Measurements from ENCODE around the gene FBXO41. TPM values are rescaled to one million over a fixed set of nuclear protein-coding genes. Genes with fewer than 3 reads are reported as not detected.

The FBXO41 gene
- total and polyA plus RNA-seq, 10 of the 15 experiments (the other 5 are each of a cell fraction or from before 2014, with no cell fraction given): 1.9 to 38.9 (median 11.3) TPM

DNA sequence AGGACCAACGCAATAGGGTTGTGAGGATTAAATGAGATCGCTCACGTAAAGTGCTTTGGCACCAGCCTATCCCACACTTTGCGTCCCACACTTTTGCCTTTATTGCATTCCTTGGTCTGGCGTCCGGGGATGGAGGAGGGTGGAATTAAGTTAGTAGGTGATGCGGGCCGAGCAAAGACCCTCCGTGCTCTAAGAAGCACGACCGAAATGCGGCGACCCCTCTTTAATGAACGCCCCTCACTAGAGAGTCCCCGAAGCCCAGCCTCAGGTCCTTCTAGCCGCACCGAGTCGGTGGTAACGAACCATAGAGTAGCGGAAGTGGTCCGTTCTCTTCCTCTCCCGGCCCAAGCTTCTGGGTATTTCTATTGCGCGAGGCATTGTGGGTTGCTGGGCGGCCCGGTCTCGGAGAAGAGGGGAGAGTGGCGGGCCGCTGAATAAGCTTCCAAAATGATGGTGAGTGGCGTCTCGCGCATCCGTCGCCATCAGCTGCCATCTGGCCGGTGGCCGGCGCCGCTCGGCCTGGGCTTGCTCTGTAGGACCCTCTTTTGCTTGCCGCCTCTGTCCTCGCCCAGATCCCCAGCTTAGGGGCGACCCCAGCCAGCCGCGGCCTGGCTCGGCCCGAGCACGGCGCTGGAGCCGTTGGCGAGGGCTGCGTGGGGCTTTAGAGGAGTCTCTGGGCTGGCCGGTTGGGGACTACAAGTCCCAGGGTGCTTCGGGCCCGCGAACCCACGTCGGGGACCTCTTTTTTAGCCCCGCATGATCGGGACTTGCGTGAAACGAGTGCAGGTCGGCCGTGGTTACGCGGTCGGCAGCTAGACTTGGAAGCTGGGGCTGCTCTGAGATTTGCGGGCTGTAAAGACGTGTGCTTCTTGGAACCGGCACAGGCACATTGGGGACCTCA is 50.1 kb downstream of the FBXO41 start, which contains the start of gene CCT7 (continued):
- peak; percentile 84 for TF ChIP-seq YY1 (IDR thresholded peaks at IDR 0.05; ENCODE audit: low read depth, low read length)
- TF ChIP-seq FOS (IDR thresholded peaks at IDR 0.05; ENCODE audit: borderline replicate concordance, extremely low read depth, insufficient read length): no peak
- TF ChIP-seq, protein P1, sequence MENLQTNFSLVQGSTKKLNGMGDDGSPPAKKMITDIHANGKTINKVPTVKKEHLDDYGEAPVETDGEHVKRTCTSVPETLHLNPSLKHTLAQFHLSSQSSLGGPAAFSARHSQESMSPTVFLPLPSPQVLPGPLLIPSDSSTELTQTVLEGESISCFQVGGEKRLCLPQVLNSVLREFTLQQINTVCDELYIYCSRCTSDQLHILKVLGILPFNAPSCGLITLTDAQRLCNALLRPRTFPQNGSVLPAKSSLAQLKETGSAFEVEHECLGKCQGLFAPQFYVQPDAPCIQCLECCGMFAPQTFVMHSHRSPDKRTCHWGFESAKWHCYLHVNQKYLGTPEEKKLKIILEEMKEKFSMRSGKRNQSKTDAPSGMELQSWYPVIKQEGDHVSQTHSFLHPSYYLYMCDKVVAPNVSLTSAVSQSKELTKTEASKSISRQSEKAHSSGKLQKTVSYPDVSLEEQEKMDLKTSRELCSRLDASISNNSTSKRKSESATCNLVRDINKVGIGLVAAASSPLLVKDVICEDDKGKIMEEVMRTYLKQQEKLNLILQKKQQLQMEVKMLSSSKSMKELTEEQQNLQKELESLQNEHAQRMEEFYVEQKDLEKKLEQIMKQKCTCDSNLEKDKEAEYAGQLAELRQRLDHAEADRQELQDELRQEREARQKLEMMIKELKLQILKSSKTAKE (IDR thresholded peaks at IDR 0.05; ENCODE audit: low read depth, poor library complexity, severe bottlenecking): no peak
- 0 out of 4 replicates have a peak, but pooled peaks of 1 of the 2 experiments have one; percentile 3 for TF ChIP-seq BHLHE40 (IDR thresholded peaks at IDR 0.05; ENCODE audit: borderline replicate concordance in 1 of 2, low read depth in 2 of 2, low read length in 1 of 2)
- TF ChIP-seq CBX5 (IDR thresholded peaks at IDR 0.05; ENCODE audit: low read depth): peak; percentile 80; the same call in 1 of the 2 replicates
- TF ChIP-seq ZNF24 (IDR thresholded peaks at IDR 0.05): no peak; the same call in 1 of the 2 replicates
- TF ChIP-seq ESRRA (IDR thresholded peaks at IDR 0.05; ENCODE audit: low read length): no peak
- TF ChIP-seq, protein P2, sequence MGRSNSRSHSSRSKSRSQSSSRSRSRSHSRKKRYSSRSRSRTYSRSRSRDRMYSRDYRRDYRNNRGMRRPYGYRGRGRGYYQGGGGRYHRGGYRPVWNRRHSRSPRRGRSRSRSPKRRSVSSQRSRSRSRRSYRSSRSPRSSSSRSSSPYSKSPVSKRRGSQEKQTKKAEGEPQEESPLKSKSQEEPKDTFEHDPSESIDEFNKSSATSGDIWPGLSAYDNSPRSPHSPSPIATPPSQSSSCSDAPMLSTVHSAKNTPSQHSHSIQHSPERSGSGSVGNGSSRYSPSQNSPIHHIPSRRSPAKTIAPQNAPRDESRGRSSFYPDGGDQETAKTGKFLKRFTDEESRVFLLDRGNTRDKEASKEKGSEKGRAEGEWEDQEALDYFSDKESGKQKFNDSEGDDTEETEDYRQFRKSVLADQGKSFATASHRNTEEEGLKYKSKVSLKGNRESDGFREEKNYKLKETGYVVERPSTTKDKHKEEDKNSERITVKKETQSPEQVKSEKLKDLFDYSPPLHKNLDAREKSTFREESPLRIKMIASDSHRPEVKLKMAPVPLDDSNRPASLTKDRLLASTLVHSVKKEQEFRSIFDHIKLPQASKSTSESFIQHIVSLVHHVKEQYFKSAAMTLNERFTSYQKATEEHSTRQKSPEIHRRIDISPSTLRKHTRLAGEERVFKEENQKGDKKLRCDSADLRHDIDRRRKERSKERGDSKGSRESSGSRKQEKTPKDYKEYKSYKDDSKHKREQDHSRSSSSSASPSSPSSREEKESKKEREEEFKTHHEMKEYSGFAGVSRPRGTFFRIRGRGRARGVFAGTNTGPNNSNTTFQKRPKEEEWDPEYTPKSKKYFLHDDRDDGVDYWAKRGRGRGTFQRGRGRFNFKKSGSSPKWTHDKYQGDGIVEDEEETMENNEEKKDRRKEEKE (IDR thresholded peaks at IDR 0.05): no peak
- peak; percentile 94 for TF ChIP-seq ASH2L (IDR thresholded peaks at IDR 0.05; ENCODE audit: borderline replicate concordance, low read depth)
- TF ChIP-seq POLR2A (IDR thresholded peaks at IDR 0.05; ENCODE audit: low read depth, low read length): peak; percentile 99
- TF ChIP-seq ETV6 (conservative IDR thresholded peaks at IDR 0.05 in 1 of 2, IDR thresholded peaks at IDR 0.05 in 1 of 2; ENCODE audit: borderline replicate concordance in 1 of 2, low read depth in 1 of 2): peak in 1 of 2 experiments; percentile 53; a peak in 1 of 4 replicates
- no peak for TF ChIP-seq BMI1 (IDR thresholded peaks at IDR 0.05; ENCODE audit: borderline replicate concordance)
- peak; percentile 80 for TF ChIP-seq GATAD2B (conservative IDR thresholded peaks at IDR 0.05; ENCODE audit: low read depth)
- TF ChIP-seq, protein P3, sequence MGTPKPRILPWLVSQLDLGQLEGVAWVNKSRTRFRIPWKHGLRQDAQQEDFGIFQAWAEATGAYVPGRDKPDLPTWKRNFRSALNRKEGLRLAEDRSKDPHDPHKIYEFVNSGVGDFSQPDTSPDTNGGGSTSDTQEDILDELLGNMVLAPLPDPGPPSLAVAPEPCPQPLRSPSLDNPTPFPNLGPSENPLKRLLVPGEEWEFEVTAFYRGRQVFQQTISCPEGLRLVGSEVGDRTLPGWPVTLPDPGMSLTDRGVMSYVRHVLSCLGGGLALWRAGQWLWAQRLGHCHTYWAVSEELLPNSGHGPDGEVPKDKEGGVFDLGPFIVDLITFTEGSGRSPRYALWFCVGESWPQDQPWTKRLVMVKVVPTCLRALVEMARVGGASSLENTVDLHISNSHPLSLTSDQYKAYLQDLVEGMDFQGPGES (IDR thresholded peaks at IDR 0.05): peak; percentile 38; the same call in 1 of the 2 replicates
- TF ChIP-seq ATF7 (IDR thresholded peaks at IDR 0.05; ENCODE audit: low read depth): peak; percentile 35; the same call in 1 of the 2 replicates
- TF ChIP-seq, protein P4, sequence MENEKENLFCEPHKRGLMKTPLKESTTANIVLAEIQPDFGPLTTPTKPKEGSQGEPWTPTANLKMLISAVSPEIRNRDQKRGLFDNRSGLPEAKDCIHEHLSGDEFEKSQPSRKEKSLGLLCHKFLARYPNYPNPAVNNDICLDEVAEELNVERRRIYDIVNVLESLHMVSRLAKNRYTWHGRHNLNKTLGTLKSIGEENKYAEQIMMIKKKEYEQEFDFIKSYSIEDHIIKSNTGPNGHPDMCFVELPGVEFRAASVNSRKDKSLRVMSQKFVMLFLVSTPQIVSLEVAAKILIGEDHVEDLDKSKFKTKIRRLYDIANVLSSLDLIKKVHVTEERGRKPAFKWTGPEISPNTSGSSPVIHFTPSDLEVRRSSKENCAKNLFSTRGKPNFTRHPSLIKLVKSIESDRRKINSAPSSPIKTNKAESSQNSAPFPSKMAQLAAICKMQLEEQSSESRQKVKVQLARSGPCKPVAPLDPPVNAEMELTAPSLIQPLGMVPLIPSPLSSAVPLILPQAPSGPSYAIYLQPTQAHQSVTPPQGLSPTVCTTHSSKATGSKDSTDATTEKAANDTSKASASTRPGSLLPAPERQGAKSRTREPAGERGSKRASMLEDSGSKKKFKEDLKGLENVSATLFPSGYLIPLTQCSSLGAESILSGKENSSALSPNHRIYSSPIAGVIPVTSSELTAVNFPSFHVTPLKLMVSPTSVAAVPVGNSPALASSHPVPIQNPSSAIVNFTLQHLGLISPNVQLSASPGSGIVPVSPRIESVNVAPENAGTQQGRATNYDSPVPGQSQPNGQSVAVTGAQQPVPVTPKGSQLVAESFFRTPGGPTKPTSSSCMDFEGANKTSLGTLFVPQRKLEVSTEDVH (IDR thresholded peaks at IDR 0.05; ENCODE audit: low read depth, partially characterized antibody): peak; percentile 44
- peak; percentile 57 for TF ChIP-seq SIX5 (IDR thresholded peaks at IDR 0.05; ENCODE audit: low read depth, low read length, severe bottlenecking)
- TF ChIP-seq EED (IDR thresholded peaks at IDR 0.05; ENCODE audit: low read depth): peak; percentile 13; the same call in 1 of the 2 replicates
- no peak for TF ChIP-seq MYB (IDR thresholded peaks at IDR 0.05; ENCODE audit: borderline replicate concordance, low read depth, low read length)

All from GM12878 (cell line).